ENCODE data around the gene PLSCR3. TPM values are rescaled to one million over a fixed set of nuclear protein-coding genes. Genes with fewer than 3 reads are reported as not detected.
"Not testable (repeated sequence)": the region's sequence is repeated elsewhere in the genome, so short reads cannot be mapped to it uniquely, and the experiment has no call there.

PLSCR3 gene
- total RNA-seq, 1 experiment from 2014 or later: 5.1 TPM

- in situ Hi-C loops (cut with HindIII; ENCODE audit: low pct_unique_long_range_greater_than_20kb, low sequenced_read_pairs): no loop called here
- DNase-seq (ENCODE audit: low read depth, low spot score): no peak
Measured at GRCh38 chr17:7367083-7367482, 27.2 kb downstream of the PLSCR3 start.

GRCh38 chr17:7365963-7366362 lies 28.4 kb downstream of the PLSCR3 start:
- DNase-seq (ENCODE audit: low read depth, low spot score); in situ Hi-C loops (cut with HindIII; ENCODE audit: low pct_unique_long_range_greater_than_20kb, low sequenced_read_pairs): not testable (repeated sequence)

DNA sequence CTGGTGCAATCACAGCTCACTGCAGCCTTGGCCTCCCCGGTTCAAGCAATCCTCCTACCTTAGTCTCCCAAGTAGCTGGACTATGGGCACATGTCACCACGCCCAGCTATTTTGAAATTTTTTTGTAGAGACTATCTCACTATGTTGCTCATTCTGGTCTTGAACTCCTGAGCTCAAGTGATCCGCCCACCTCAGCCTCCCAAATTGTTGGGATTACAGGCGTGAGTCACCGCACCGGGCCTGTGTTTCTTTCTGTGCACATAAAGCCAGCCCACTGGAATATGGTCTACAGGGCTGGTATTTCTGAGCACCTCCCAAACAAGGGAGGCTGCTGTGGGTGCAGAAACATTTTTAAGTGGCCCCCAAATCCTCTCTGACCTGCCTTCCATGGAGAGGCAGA lies 31.0 kb downstream of the PLSCR3 start:
- DNase-seq (ENCODE audit: low read depth, low spot score): no peak
- in situ Hi-C loops (cut with HindIII; ENCODE audit: low pct_unique_long_range_greater_than_20kb, low sequenced_read_pairs): no loop called here

GRCh38 chr17:7361906-7362305 lies 32.4 kb downstream of the PLSCR3 start:
- in situ Hi-C loops (cut with HindIII; ENCODE audit: low pct_unique_long_range_greater_than_20kb, low sequenced_read_pairs): no loop called here
- no peak for DNase-seq (ENCODE audit: low read depth, low spot score)

GRCh38 chr17:7357381-7357780 lies 36.9 kb downstream of the PLSCR3 start:
- DNase-seq (ENCODE audit: low read depth, low spot score): no peak
- in situ Hi-C loops (cut with HindIII; ENCODE audit: low pct_unique_long_range_greater_than_20kb, low sequenced_read_pairs): no loop called here

- no peak for DNase-seq (ENCODE audit: low read depth, low spot score)
- in situ Hi-C loops (cut with HindIII; ENCODE audit: low pct_unique_long_range_greater_than_20kb, low sequenced_read_pairs): no loop called here
Measured at GRCh38 chr17:7356756-7357155, 37.6 kb downstream of the PLSCR3 start.

- in situ Hi-C loops (cut with HindIII; ENCODE audit: low pct_unique_long_range_greater_than_20kb, low sequenced_read_pairs): no loop called here
- peak; percentile 81 for DNase-seq (ENCODE audit: low read depth, low spot score)
Measured at GRCh38 chr17:7356072-7356549, 38.2 kb downstream of the PLSCR3 start.

DNA sequence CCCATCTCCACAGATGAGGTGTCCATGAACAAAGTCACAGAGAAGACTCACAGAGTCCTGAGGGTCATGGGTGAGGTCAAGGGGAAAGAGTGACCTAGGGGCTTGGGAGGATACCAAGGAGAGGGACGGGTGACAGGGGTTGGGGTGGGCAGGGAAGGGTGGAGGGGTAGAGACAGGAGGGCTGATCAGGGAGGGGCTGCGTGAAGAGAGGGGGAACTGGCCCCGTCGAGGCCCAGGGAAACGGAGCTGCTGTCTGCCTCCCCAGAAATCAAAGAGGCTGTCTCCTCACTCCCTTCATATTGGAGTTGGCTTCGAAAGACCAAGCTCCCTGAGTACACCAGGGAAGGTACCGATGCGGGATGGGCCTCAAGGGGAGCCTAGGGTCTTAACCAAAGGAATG lies 38.8 kb downstream of the PLSCR3 start:
- DNase-seq (ENCODE audit: low read depth, low spot score): no peak
- in situ Hi-C loops (cut with HindIII; ENCODE audit: low pct_unique_long_range_greater_than_20kb, low sequenced_read_pairs): no loop called here

DNA sequence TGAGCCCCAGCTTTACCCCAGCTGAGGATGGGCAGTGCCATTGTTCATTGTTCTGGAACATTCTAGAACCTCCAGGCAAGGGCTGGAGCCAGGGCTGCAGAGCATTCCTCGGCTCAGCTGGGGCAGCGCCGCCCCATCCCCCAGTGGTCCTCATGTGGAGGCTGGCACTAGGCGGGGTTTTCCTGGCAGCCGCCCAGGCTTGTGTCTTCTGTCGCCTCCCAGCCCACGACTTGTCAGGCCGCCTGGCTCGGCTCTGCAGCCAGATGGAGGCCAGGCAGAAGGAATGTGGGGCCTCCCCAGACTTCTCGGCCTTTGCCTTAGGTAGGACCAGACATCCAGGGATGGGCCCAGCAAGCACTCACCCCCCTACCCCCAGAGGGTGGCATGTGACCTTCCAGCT lies 39.3 kb downstream of the PLSCR3 start, which contains the start of gene TMEM95:
Gene TMEM95 (plus strand): TSS at position 104 of the 400 bp plus-strand sequence. CDS start 49 bp downstream, at position 153.
- no peak for DNase-seq (ENCODE audit: low read depth, low spot score)
- in situ Hi-C loops (cut with HindIII; ENCODE audit: low pct_unique_long_range_greater_than_20kb, low sequenced_read_pairs): no loop called here

GRCh38 chr17:7354262-7354843 lies 40.0 kb downstream of the PLSCR3 start:
- no peak for DNase-seq (ENCODE audit: low read depth, low spot score)
- in situ Hi-C loops (cut with HindIII; ENCODE audit: low pct_unique_long_range_greater_than_20kb, low sequenced_read_pairs): no loop called here

GRCh38 chr17:7352910-7353635 lies 41.3 kb downstream of the PLSCR3 start:
- DNase-seq (ENCODE audit: low read depth, low spot score): no peak

GRCh38 chr17:7352503-7352889 lies 41.8 kb downstream of the PLSCR3 start:
- DNase-seq (ENCODE audit: low read depth, low spot score): no peak
- in situ Hi-C loops (cut with HindIII; ENCODE audit: low pct_unique_long_range_greater_than_20kb, low sequenced_read_pairs): no loop called here

More at GRCh38 chr17:7352910-7353635, 41.3 kb downstream of the PLSCR3 start:
- in situ Hi-C loops (cut with HindIII; ENCODE audit: low pct_unique_long_range_greater_than_20kb, low sequenced_read_pairs): no loop called here

GRCh38 chr17:7351665-7352502 lies 42.4 kb downstream of the PLSCR3 start, which contains the start of gene KCTD11:
KCTD11 (plus strand) TSS chr17:7352162.
- in situ Hi-C loops (cut with HindIII; ENCODE audit: low pct_unique_long_range_greater_than_20kb, low sequenced_read_pairs): no loop called here

DNA sequence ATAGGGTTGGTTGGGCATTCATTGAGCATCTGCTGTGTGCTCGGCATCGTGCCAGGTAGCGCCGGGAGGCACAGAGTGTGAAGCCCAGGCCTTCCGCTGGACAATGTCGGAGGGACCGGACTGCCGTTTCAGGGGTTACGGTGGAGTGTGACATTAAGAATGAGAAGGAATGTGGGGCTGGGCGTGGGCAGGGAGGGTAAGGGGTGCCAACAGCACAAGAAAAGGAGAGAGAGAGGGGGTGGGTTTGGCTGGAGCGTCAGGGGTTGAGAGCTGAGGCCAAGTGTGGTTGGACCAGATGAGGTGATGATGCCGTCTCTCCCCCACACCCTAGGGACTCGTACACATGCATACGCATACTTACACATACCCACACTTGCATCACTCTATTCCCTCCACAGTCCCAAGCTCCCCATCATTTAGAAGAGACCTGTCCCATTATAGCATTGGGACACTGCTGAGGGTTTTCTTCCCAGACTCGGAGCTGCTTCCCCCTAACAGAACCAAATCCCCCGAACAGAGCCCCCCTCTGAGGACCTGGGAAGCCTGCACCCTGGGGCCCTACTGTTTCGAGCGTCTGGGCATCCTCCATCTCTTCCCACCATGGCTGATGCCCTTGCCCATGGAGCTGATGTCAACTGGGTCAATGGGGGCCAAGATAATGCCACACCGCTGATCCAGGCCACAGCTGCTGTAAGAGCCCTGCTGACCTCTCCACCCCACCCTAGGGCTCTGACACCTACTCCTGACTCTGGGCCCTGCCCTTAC lies 45.7 kb downstream of the PLSCR3 start:
- in situ Hi-C loops (cut with HindIII; ENCODE audit: low pct_unique_long_range_greater_than_20kb, low sequenced_read_pairs): no loop called here
- DNase-seq (ENCODE audit: low read depth, low spot score): no peak

More at GRCh38 chr17:7351665-7352502, 42.4 kb downstream of the PLSCR3 start, which contains the start of gene KCTD11:
- DNase-seq (ENCODE audit: low read depth, low spot score): peak; percentile 63

DNA sequence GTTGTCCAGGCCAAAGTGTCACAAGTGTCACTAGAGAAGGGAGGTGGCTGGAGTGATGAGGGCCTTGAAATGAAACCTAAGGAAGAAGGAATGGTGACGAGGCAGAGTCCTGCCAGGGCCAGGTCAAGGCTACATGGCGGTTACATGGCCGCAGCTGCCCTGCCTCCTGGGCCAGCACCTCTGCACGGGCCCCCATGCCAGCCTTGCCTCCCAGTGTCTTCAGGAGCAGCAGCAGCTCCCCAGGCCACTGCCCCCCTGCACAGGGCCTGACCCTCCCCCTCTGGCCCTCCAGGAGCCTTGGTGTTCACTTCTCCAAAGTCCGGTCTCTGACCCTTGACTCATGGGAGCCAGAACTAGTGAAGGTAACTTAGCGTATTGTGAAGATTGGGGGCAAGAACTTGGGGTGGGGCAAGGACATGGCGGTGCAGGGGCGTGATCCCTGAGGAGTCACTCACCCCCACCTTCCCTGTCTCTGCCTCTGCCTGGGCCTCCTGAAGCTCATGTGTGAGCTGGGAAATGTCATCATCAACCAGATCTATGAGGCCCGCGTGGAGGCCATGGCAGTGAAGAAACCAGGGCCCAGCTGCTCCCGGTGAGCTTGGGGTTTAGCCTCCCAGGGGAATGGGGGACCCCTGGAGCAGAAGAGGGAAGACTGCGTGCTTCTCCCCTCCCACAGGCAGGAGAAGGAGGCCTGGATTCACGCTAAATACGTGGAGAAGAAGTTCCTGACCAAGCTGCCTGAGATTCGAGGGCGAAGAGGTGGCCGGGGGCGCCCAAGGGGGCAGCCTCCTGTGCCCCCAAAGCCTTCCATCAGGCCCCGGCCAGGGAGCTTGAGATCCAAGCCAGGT lies 46.5 kb downstream of the PLSCR3 start:
- no peak for DNase-seq (ENCODE audit: low read depth, low spot score)
- in situ Hi-C loops (cut with HindIII; ENCODE audit: low pct_unique_long_range_greater_than_20kb, low sequenced_read_pairs): no loop called here

GRCh38 chr17:7346761-7347614 lies 47.3 kb downstream of the PLSCR3 start:
- in situ Hi-C loops (cut with HindIII; ENCODE audit: low pct_unique_long_range_greater_than_20kb, low sequenced_read_pairs): no loop called here
- DNase-seq (ENCODE audit: low read depth, low spot score): no peak

Measured in SK-MEL-5 (cell line).